GM19035 (cell line): Measurements from ENCODE around the gene DDIT4L.
"Not testable (repeated sequence)": the region's sequence is repeated elsewhere in the genome, so short reads cannot be mapped to it uniquely, and the experiment has no call there.

Experiments used
- ATAC-seq: cut with Tn5 transposase; IDR thresholded peaks from one replicate; pipeline ENCODE4 v1.9.1; 2021; ENCODE audit not compliant: unreplicated experiment

The DDIT4L gene, protein sequence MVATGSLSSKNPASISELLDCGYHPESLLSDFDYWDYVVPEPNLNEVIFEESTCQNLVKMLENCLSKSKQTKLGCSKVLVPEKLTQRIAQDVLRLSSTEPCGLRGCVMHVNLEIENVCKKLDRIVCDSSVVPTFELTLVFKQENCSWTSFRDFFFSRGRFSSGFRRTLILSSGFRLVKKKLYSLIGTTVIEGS

DNA sequence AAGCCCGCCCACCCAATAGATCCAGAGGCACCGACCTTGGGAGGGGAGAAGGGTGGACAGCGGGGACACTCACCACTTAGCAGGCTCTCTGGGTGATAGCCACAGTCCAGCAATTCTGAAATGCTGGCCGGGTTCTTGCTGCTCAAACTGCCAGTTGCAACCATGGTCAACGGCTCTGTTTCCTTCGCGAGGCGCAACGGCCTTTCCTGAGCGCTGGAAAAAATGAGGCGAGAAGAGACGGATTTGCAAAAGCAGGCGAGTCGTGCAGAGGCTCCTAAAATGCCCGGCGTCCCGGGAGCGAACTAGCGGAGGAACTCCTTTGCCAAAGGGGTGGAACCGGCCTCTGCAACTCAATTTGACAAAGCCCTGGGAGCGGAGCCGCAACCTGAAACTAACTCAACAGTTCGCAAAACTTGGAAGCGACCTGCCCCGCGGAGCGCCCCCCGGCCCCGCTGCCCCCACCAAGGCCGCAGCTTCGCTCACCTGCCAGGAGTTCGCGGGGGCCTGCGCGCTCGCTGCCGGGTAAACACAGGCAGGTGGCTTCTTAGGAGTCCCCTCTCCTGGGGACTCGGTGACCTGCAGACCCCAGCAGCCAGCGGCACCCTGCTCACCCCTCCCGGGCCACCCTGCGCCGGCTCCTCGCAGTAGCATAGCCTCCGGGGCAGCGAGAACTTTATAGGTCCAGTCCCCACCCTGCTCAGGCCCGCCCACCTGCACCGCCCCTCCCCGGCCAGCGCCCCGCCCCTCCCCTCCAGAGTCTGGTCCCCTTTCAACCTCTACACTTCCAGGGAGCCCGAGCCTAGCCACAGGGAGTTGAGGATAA is at the start of gene DDIT4L:
DDIT4L (minus strand) TSS at position 649 of the 823 bp plus-strand sequence; CDS start at position 164, 485 bp downstream.
- ATAC-seq: peak; percentile 73

DNA sequence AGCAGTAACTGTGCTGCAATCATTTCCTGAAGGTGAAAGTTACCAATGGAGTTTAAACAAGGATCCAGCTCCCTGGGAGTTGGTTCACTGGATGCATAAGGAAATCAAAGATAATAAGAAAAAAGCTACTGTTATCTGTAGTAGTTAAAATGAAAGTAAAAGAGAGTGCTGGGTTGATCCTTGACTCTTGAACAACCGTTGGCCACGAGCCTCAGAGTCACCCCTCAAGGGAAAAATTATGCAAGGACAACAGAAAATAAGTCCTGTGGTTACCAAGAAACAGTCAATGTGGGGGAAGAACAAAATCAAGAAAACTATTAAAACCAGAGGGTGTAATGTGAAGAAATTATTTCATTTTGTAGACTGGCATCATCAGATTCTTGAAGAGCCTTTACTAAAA is 49.7 kb upstream of the DDIT4L start:
- ATAC-seq: no peak

DNA sequence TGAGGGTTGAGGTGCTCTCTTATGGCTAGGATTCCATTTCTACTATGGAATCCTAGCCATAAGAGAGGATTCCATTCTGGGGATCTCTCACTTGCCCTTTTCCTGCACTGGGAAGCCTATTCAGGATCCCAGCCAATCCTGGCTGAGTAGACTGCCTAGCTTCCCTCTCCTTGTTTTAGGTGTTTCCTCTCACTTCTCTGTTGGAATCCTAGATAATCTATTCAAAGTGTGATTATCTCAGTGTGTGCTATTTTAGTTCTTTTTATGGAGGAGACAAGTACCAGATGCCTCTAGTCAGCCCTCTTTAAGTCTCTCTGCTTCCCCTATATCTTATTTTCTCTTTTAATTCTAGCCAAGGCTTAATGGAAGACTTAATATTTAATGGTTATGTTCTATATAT is 34.5 kb upstream of the DDIT4L start:
- ATAC-seq: no peak

DNA sequence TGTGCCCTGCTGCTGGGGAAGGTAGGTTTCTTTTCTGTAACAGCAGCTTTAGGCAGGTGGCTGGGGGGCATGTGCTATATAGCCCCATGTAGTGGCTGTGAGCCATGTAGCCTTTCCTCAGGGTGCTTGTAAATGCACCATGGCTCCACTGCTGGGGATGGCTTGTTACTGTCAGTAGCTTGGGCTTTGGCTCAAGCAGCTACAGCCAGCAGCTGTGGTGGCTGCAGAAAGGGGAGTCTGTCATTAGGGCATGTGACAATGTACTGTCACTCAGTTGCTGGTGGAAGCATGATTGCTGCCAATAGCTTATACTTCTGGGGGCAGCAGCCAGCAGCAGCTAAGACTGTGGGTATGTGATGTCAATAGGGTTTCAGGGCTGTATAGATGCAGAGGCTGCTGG is 33.9 kb upstream of the DDIT4L start:
- ATAC-seq: no peak

DNA sequence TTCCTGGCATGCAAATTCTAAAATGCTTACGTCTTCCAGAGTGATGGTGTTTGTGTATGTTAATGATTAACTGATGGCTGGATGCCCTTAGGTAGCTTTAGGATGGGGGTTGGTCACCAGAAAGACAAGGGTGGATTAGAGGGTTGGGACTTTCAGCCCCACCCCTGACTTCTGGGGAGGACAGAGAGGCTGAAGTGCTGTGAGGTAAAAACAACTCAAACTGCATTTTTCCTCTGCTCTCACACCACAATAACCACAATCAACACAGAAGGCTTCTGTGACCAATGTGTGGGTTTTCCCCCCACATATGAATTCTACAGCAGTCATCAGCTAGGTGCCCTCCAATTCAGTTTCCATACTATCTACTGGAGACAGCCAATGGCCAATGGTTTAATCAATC is 18.7 kb upstream of the DDIT4L start:
- ATAC-seq: peak; percentile 96

DNA sequence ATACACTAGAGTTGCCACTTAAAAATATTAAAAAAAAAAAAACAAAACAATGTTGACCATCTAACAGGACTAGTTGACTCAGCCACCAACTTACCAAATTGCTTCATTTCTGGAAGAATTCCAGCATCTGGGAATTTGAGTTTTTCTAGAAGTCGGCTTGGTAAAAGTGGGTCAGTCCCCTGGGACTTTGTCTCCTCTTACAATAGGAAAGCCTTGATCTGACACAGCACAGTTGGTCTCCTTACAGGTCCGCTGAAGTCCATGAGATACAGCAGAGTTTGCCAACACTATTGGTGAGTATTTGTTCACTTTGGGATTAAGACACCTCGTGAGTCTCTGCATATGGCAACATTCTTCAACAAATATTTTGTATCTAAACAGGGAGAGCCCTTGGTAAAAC is 18.2 kb upstream of the DDIT4L start:
- peak; percentile 3 for ATAC-seq

DNA sequence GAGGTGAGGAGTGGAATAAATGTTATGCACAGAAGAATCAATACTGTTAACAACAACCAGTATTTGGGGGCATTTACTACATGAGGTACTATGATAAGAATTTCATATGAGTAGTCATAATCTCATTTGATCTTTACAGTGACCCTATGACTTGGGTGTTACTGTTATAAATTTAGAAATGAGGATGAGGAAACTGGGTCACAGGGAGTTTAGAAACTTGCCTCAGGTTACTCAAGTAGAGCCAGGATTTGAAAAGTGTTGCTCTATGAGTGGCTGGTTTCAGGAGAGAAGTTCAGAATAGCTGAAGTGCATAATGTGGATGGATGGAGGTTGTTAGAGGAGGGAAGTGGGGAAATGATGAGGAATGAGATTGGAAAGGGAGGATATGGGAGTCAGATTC is 16.6 kb upstream of the DDIT4L start:
- ATAC-seq: no peak

DNA sequence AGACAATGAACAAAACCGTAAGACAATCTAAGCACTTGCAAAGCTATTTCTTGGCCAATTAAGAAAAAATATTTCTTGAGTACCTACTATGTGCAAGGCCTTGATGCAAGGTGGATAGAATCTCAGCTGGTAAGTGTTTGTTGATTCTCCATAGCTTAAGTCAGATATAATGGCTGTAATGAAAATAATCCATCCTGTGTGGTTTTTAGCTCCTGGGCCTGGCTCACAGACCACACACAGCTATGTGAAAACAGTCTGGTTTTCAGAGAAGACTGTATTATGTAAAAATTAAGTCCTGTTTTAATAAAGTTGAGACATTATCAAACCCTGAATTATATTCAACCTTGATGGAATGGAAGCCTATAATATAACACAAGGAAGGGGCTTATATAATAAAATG is 7.8 kb upstream of the DDIT4L start:
- no peak for ATAC-seq

DNA sequence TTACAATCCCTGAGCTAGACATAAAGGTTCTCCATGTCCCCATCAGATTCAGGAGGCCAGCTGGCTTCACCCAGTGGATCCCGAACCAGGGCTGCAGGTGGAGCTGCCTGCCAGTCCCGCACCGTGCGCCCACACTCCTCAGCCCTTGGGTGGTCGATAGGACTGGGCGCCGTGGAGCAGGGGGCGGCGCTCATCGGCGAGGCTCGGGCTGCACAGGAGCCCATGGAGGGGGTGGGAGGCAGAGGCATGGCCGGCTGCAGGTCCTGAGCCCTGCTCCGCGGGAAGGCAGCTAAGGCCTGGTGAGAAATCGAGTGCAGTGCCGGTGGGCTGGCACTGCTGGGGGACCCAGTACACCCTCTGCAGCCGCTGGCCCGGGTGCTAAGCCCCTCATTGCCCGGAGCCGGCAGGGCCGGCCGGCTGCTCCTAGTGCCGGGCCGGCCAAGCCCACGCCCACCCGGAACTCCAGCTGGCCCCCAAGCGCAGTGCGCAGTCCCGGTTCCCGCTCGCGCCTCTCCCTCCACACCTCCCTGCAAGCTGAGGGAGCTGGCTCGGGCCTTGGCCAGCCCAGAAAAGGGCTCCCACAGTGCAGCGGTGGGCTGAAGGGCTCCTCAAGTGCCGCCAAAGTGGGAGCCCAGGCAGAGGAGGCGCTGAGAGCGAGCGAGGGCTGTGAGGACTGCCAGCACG is 6.3 kb upstream of the DDIT4L start:
- not testable (repeated sequence) for ATAC-seq

DNA sequence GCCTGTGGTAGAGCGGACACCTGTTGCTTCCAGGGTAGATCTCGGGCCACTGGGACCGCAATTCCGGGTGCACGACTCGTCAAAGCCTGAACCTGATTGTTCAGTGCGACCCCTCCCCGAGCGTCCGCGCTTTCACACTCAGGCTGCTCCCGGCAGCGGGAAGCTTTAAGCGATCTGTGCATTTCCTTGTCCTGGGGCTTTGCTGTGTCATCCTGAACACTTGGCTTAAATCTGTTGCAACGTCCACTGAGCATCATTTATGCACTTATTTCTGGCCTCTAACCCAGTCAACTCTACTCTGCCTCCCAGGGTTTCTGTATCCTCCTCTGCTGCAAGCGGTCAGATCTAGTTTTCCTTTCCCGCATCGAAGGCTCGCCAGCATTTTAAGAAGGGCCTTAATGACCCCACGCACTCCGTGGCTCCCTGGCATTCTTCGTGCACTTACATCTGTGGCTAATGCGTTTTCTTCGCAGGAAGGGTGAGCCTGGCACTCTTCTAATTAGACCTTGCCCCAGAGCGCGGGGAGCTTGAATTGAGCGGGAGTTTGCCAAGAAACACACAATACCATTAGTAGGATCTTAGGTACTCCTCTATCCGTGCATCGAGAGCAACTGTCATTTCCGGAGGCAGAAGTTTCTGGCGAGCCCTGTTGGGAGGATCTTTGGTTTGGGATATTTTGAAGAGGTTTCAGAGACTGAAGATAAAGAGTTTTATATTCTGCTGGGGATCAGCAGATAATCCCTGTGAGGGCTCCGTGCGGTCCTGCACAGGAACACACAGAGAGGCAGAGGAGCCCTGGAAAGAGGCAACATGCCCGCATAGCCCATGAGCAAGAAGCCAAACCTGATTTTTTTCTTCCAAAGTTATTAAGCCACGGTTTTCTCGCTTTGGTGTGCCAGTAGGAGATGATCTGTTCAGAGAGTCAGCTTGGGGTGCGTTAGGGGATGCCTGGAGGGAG is 654 bp upstream of the DDIT4L start:
- no peak for ATAC-seq

DNA sequence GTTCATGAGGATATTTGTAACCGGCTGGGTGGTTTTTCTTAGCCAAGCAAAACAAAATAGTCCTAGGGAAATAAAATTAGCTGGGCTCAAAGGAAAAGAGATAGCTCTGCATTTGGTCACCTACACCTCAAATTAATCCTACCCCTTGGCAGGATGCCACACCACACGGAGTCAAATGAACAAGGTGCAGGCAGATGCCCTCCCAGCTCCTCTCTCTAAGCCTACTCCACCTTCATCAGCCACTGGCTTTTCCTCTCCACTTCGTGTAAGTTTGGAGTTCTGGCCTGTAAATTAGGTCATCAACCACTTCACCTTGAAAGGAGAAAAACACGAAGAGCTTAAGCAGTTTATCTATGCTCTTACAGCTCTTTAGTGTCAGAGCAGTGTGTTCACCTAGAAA is 1.4 kb downstream of the DDIT4L start:
- ATAC-seq: no peak

DNA sequence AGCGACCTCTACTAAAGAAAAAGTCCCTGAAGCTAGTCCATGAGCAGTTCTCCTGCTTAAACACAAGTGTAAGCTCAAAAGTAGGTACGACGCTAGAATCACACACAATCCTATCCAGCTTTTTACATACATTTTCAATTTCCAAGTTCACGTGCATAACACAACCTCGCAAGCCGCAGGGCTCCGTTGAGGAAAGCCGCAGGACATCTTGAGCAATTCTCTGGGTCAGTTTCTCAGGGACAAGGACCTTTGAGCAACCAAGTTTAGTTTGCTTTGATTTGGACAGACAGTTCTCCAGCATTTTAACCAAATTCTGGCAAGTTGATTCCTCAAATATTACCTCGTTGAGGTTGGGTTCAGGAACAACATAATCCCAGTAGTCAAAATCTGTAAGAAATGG is 2.5 kb downstream of the DDIT4L start:
- ATAC-seq: no peak

DNA sequence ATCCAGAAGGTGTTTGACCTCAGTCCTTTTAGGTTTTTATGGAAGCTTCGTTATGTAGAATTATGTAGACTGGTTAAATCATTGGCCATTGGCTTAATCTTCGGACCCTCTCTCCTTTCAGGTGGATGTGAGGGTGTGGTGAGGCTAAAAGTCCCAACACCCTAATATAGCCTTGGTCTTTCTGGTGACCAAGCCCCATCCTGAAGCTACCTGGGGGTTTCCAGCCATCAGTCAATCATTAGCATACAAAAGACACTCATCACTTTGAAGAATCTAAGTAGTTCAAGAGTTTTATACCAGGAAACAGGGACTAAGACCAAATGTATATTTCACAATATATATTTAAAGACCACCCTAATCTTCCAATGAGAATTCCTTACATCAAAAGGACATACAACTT is 5.5 kb downstream of the DDIT4L start:
- ATAC-seq: no peak

DNA sequence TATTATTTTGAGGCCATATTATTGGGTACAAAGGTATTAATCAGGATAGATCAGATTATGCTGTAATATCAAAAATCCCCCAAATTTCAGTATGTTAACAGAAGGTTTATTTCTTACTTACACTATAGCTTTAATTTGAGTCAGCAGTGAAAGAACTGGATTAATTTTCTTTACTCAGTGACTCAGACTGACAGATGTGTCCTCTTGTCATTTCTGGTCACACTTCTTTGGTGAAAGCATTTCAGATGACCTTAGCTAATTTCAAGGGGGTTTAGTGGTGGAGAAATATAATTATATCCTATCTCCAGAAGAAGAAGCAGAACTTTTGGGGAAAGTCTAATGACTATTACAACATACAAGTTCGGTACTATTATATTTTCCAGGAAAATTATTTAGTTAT is 12.4 kb downstream of the DDIT4L start:
- no peak for ATAC-seq

DNA sequence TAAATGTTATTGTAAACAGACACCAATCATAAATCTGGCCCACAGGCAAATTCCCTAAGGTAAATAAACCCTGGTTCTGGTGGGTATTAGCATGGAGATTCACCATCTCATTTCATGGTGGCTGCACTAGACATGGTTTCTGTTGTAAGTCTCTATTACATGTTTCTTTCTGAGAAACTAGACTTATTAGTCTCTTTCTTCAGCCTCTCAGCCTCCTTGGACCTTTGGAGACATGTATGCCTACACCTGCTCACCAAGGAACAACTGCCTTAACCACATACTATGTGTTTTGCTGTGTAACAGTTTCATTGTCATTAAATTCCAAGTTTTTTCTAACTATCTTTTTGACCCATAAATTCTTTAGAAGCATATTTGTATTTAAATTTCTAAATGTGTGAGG is 13.1 kb downstream of the DDIT4L start:
- ATAC-seq: no peak

DNA sequence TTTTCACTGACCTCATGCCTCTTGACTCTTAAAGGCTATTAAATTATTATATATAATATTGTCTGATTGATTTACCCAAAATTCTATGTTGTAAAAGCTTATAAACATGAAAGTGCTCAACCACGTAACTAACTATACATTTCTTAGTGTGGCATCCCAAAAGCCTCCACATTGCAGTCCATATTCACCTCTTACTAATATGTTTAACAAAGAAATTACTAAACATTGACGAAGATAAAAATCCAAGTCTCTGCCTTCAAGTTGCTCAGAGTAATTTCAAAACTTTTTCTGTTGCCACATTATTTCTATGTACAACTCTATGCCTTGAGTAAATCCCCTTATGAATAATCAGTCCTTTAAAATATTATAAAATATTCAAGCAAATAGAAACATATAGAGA is 14.4 kb downstream of the DDIT4L start:
- ATAC-seq: no peak

DNA sequence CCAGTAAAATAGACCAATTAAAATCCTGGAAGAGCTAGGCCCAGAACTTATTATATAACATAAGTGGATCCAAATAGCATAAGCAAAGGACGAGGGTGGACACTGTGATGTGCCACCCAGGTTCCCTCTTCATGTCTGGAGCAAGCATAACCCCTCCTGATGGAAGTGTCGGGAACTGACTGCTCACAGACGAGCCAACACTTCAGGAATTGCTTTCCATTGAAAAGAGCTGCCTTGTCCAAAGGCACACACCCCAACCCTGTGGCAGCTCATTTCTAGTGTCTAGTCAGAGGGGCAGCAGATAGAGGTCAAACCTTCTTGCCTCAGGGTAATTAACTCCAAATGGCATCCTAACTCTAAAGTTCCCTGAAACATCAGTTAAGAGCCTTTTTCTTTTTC is 15.3 kb downstream of the DDIT4L start:
- ATAC-seq: no peak

DNA sequence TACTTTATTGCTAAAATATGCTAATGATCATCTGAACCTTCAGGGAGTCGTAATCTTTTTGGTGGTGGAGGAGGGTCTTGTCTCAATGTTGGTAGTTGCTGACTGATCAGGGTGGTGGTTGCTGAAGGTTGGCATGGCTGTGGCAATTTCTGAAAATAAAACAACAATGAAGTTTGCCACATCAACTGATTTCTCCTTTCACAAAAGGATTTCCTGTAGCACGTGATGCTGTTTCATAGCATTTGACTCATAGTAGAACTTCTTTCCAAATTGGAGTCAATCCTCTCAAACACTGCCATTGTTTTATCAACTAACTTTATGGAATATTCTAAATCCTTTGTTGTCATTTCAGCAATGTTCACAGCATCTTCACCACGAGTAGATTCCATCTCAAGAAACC is 19.3 kb downstream of the DDIT4L start:
- no peak for ATAC-seq

DNA sequence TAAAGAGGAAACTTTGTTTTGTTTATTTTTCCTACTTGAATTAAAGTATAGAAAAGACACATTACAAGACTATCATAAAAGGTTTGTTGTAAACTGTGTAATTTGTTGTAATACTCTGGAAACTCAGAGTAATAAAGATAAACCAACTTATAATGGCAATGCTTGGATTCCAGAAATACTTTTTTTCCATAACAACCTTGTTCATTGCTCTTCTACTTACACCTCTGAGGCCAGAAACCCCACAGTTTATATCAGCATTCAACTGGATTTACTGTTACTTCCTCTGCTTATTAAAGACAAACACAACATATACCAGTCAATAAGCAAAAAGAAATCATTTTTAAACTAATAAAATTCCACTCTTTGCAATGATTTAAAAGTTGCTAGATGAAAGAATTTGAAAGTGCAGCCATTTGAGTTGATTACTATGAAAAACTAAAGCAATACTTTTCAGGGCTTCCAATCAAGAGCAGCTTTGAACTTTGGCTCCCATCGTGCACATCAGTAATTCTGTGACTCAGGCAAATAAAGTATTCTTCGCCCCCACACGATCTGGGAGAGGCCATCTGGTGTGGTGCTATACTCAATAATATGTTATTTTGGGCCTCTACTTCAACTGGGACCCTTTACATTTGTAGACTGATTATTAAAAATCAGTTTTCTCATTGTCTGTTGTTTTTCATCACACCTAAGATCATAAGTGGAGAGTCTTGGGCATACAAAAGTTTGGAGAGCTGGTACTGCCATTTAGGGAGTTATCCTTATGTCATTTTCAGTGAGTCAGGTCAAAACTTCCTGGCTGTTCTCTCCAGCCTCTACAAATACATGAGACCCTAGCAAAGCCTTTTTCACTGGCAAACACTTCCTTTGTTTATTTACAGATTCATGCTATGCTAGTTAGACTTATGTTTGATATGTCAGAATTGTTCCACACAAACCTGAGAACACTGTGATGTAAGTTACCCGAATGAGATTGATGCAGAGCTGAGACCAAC is 20.5 kb downstream of the DDIT4L start:
- ATAC-seq: no peak

DNA sequence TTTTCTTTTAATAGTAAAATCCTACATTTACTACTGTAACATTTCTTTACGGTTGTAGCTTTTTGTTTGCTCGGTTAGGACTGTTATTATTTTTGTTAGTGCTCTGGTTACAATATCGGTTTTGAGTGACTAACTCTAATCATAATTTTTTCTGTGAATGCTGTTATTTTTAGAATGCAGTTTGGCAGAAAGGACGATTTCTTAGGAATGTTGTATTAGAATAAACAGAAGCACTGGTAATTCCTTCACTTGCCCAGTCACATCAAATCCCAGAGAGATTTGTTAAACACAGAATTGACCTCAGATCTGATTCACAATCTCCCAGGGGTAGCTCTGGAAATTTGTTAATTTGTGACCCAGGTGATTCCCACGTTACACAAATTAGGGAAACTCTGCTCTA is 21.7 kb downstream of the DDIT4L start:
- no peak for ATAC-seq
